ENCODE results near the gene CNBD2.
"Not testable (repeated sequence)": the region's sequence is repeated elsewhere in the genome, so short reads cannot be mapped to it uniquely, and the experiment has no call there.

Gene CNBD2

GRCh38 chr20:36018208-36018988 is 50.0 kb downstream of the CNBD2 start:
- no peak for DNase-seq (ENCODE audit: low read depth, low spot score)

DNA sequence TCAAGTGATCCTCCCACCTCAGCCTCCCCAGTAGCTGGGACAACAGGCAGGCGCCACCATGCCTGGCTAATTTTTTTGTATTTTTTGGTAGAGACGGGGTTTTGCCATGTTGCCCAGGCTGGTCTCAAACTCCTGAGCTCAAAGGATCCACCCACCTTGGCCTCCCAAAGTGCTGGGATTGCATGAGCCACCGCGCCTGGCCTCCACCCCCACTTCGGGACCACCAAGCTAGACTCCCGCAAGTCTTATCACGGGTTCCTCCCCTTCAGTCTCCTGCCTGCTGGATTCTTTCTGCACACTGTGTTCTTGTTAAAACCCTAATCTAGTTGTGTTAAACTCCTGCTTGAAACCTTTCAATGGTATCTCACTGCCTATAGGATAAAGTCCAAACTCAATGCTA is 57.7 kb downstream of the CNBD2 start:
- DNase-seq (ENCODE audit: low read depth, low spot score) = not testable (repeated sequence)

GRCh38 chr20:36028106-36028808 is 59.9 kb downstream of the CNBD2 start:
- no peak for DNase-seq (ENCODE audit: low read depth, low spot score)

GRCh38 chr20:36030149-36030548 is 61.8 kb downstream of the CNBD2 start:
- no peak for DNase-seq (ENCODE audit: low read depth, low spot score)

- DNase-seq (ENCODE audit: low read depth, low spot score) = no peak
Measured at GRCh38 chr20:36031806-36032205, 63.4 kb downstream of the CNBD2 start.

GRCh38 chr20:36034875-36035274 is 66.5 kb downstream of the CNBD2 start:
- no peak for DNase-seq (ENCODE audit: low read depth, low spot score)

DNA sequence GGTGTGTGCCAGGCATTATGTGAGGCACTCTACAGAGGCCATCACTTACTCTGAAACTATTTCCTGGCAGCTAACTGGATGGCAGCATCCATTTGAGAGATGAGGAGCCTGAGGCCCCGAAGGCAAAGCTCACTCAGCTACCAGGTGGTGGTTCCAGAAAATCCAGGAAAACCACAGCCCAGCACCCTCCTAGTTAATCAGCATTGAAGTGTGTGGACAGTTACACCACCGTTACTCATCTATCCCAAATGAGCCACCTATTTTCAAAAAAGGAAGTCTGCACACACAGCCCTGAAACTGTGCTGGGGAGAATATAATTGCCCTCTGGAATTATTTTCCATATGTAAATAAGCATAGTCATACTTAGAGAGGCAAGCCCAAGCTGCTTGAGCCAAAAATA is 67.4 kb downstream of the CNBD2 start:
- no peak for DNase-seq (ENCODE audit: low read depth, low spot score)

GRCh38 chr20:36036688-36037087 is 68.3 kb downstream of the CNBD2 start:
- DNase-seq (ENCODE audit: low read depth, low spot score) = no peak

GRCh38 chr20:36040571-36040970 is 72.2 kb downstream of the CNBD2 start:
- no peak for DNase-seq (ENCODE audit: low read depth, low spot score)

- DNase-seq (ENCODE audit: low read depth, low spot score) = no peak
Measured at GRCh38 chr20:36043441-36043840, 75.1 kb downstream of the CNBD2 start.

GRCh38 chr20:36043892-36044515 is 75.6 kb downstream of the CNBD2 start:
- no peak for DNase-seq (ENCODE audit: low read depth, low spot score)

GRCh38 chr20:36045373-36045714 is 77.0 kb downstream of the CNBD2 start:
- DNase-seq (ENCODE audit: low read depth, low spot score) = no peak

DNA sequence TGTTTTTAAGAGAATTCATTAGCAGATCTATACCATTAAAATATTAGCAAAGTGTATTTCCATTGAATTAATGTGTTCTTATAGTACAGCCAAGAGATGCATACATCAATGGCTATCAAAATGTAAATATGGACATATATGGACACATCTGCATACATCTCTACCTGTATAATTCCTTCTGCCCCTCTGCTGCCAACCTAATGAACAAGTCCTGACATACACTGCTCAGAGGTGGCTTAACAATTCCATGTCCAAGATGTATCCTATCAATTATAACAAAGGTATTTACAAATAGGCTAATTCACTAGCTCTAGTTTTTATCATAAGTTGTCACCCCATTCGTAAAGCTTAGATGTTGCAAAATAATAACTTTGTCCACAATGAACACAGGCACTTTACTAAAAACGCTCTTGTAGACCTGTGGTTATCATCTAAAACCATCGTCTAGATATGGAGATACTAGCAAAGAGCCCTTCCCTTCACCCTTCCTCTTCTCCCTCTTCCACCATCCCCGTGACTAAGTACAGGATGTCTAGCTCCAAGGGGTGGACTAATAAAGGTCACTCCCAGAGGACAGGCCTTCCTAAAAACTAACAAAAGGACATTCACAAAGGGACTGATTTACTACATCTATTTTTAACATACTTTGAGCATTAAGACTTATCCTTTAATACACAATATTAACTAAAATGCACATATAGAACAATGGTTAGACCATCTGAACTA is 77.8 kb downstream of the CNBD2 start:
- DNase-seq (ENCODE audit: low read depth, low spot score) = not testable (repeated sequence)

DNA sequence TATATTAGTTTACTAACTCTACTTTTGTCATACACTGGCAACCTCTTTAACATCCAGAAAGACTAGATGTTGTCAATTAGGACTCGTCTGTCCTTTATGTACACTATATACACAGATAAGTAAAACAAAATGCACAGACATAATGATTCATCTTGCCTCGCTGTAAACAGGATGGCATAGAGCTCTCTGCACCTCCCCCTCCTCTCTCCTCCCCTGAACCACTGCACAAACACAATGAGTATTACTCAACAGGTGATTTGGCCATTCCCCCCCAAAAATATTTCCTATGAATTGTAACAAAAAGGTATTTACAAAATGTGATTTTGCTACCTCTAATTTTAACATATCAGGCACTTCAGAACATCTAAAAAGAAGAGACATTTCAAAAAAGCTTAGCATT is 81.0 kb downstream of the CNBD2 start:
- DNase-seq (ENCODE audit: low read depth, low spot score) = not testable (repeated sequence)

GRCh38 chr20:36050436-36051317 is 82.3 kb downstream of the CNBD2 start:
- peak; percentile 84 for DNase-seq (ENCODE audit: low read depth, low spot score)

- no peak for DNase-seq (ENCODE audit: low read depth, low spot score)
Measured at GRCh38 chr20:36051318-36052116, 83.1 kb downstream of the CNBD2 start.

DNA sequence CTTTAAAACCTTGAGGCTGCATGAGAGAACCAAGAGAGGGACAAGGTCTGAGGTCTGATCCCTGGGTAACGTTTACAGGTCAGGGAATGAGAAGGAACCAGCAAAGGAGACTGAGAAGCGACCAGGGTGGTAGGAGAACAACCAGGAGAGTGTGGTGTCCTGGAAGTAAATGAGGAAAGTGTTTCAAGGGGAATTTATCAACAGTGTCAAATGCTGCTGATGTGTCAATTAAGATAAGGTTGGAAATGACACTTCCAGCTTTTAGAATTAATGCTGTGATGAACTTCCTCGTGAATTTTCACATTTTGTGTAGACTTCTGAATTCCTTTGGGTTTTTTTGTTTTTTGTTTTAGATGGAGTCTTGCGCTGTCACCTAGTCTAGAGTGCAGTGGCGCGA is 83.7 kb downstream of the CNBD2 start:
- DNase-seq (ENCODE audit: low read depth, low spot score) = no peak

- not testable (repeated sequence) for DNase-seq (ENCODE audit: low read depth, low spot score)
Measured at GRCh38 chr20:36053863-36054518, 85.6 kb downstream of the CNBD2 start.

DNA sequence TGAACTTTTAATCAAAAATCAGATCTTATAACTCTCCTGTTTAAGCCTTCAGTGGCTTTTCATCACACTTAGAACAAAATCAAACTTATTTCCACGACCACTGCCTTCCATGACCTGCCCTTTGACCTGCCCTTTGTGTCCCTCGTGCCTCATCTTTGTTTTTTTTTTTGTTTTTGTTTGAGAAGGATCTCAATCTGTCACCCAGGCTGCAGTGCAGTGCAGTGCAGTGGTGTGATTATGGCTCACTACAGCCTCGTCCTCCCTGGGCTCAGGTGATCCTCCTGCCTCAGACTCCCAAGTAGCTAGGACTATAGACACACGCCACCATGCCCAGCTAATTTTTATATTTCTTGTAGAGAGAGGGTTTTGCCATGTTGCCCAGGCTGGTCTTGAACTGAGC is 86.8 kb downstream of the CNBD2 start:
- no peak for DNase-seq (ENCODE audit: low read depth, low spot score)

DNA sequence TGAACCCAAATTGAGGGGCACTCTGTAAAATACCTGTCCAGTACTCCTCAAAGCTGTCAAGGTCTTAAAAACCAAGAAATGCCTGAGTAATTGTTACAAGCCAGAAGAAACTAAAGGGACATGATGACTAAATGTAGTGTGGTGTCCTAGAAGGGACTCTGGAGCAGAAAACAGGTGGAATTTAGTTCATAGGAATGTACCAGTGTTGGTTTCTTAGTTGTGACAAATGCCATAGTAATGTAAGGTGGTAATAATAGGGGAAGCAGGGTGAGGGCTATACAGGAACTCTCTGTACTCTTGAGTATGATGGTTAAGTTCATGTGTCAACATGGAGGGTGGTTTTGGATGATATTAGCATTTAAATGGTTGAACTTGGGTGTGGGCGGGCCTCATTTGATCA is 92.3 kb downstream of the CNBD2 start:
- DNase-seq (ENCODE audit: low read depth, low spot score) = no peak

All from activated CD4-positive, CD25-positive, alpha-beta regulatory T cell treated with anti-CD3 and anti-CD28 coated beads, Interleukin-2, amount 50 U/mL, for 16 hours (primary cell).